Putamen (tissue), 1 donor: ENCODE results near the gene TRIP10.
"Not testable (repeated sequence)": the region's sequence is repeated elsewhere in the genome, so short reads cannot be mapped to it uniquely, and the experiment has no call there.

Source experiments
- DNase-seq: peaks from one replicate; pipeline ENCODE4 v3.0.0-alpha.2; 2016; ENCODE audit warnings: low spot score

TRIP10 gene

DNA sequence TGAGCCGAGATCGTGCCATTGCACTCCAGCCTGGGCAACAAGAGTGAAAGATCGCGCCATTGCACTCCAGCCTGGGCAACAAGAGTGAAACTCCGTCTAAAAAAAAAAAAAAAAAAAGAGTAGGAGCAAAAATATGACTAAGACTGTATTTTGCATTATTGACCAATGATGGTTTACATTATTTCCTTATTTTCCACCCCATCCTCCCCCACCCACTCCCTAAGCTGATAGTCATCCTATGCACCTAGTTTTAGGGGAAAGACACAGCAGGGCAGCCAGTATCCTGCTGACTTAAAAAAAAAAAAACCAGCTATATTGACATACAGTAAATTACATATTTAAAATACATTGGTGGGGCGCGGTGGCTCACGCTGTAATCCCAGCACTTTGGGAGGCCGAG, 58.2 kb downstream of the TRIP10 start:
- DNase-seq, result no peak

- not testable (repeated sequence) for DNase-seq
These were observed 60.8 kb downstream of the TRIP10 start for GRCh38 chr19:6800160-6800790.

DNA sequence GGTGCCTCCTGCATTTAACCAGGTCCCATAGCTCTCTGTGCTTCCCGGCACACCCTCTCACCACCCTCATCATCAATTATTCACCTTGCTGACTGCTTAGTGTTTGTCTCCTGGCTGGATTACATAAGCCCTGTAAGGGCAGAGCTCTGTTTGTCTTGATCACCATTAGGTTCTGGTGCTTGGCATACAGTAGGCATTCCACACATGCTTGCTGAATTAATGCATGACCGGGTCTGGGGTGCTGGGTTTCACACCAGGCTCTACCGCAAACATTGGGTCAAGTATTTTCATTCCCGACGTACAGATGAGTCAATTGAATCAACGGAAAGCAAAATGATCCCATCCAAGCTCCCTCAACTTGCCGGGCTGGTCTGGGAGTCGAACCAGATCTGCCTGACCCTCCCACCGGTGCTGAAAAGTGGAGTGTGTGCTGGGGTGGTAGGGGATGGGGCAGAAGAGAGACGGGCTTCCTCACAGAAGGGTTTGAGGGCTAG, 61.6 kb downstream of the TRIP10 start:
- no peak for DNase-seq
